ENCODE results near the gene TMEM151A. TPM values are rescaled to one million over a fixed set of nuclear protein-coding genes. Genes with fewer than 3 reads are reported as not detected.

Gene TMEM151A
- total RNA-seq, 2 donors from 2014 or later = 0.14 to 0.18 TPM

DNA sequence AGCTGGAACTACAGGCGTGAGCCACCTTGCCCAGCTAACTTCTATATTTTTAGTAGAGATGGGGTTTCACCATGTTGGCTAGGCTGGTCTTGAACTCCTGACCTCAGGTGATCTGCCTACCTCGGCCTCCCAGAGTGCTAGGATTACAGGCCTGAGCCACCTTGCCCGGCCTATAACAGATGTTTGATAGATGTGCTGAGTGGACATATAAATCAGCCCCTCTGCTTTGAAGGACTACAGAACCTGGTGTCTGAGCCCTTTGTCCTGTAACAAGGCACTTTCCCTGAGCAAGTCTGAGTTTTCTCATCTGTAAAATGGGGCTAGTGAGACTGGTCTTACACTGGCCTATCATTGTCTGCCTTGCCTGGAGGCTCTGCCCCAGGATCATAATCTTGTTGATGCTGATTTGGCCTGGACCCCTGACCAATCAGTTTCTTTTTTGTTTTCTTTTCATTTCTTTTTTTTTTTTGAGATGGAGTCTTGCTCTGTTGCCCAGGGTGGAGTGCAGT is 37.5 kb downstream of the TMEM151A start:
- ATAC-seq = no peak
- intact Hi-C loops (cut with DNase I, micrococcal nuclease) = no loop called here
- no peak for DNase-seq

DNA sequence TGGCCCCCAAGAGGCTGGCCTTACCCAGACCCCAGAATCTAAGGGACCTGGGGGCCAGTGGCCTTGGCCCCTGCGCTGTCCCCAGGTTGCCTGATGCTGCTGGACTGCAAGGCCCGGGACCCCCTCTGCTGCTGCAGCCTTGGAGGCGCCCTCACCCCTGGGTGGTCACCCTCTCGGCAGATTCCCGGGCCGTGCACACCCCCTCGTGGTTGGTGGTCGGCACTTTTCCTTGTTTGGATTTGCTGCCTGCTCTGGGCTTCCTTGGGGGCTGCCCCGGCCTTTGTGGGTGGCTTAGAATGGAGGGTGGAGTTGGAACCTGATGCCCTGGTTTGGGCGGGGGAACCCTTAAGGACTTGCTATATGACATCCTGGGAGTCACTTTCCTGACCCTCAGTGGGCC is 39.2 kb downstream of the TMEM151A start:
- intact Hi-C loops (cut with DNase I, micrococcal nuclease) = no loop called here
- no peak for ATAC-seq
- no peak for DNase-seq

DNA sequence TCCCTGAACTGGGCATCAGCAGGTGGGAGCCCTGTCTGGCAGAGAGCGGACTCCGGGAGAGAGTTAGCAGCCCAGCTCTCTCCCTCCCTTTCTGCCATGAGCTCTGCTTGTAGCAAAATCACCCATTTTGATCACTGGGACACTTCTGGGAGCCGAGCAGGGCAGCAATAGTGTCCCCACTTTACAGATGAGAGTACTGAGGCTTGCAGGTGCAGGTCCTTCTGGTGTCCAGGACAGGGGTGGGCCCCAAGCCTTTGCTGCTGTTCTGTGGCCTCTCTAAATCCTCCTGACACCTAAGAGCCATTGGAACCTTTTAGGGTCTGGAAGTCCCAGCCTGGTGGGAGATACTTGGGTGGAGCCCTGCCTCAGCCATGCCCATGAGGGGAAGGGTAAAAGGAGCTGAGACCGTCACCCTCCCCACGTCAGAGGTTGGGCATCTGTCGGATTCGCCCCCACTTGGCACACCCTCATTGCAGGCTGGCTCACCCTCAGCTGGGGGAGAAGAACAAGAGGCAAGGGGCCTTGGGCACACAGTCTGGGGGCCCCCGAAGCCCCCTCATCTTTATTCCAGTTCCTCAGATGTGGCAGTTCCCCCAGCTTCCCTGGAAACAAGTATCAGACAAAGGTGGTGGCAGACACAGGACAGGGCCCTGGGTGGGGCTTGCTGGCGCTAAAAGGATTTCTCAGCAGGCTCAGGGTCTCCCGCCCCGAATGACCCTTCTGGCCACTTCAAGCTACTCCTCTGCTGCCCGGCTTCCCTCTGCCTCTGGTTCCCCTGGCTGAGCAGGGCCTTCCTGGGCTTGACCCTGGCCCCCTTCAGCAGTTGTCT is 40.1 kb downstream of the TMEM151A start:
- ATAC-seq (no peak), DNase-seq (no peak)
- intact Hi-C loops (cut with DNase I, micrococcal nuclease) = no loop called here

DNA sequence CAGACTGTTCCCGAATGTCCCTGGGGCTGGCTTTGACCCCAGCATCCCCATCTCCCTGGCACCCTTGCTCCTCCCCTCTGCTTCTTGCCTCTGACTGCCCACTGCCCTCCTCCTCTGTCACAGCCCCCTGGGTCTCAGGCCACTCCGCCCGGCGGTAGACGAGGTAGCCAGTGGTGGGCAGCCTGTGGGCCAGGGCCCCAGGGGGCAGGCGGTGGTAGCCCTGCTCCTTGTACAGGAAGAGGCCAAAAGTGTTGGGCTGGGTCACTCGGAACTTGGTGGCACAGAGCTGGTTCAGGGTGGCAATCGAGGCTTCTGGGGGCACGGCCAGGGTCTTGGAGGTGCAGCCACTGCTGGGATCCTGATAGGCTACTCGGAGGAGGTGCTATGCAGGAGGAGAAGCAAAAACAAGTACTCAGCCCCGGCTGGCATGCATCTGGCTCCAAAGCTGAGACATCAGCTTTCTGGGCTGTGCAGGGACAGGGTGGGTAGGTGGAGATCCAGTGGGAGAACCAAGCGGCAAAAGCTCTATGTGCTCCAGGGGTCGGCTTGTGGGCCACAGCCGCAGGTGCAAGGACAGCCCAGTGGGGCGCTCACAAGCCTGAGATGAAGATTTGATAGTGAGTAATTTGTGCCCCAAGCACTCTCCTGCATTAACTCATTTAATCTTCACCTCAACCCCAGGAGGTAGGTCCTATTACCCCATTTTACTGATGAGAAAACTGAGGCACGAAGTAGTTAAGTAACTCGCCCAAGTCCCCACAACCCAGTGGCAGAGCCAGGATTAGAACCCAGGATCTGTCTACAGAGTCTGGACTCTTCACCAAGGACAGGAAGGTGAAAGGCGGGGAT is 40.9 kb downstream of the TMEM151A start:
- intact Hi-C loops (cut with DNase I, micrococcal nuclease) = no loop called here
- DNase-seq = no peak
- no peak for ATAC-seq

- ATAC-seq = no peak
- intact Hi-C loops (cut with DNase I, micrococcal nuclease) = no loop called here
- DNase-seq = no peak
Measured at GRCh38 chr11:66333220-66333877, 41.7 kb downstream of the TMEM151A start.

DNA sequence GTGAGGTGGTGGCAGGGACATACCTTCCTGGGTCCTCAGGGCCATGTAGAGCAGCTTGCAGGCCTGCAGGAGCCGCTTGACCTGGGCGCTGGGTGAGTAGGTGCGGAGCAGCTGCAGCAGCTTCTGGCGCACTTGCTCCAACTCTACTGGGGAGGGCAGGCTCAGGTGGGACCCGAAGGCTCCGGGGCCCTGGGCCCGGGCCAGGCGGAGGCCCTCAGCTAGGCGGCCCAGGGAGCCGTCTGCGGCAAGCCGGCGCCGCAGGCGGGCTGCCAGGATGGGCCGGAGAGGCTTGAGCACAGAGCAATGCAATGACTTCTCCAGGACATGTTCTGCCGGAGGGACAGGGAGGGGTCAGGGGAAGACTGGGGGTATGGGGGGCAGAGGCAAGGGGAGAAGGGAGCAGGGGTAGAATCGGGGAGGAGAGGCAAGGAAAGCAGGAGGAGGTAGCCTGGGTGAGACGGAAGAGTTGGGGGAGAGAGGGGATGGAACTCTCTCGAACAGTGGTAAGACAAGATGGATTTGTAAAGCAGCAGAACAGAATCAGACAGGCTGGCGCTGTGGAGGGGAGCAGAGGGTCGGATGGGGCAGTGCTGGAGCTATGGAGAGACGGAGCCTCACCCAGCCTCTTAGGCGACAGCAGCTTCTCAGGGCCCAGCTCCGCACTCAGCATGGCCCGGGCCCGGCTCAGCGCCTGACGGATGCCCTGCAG is 42.4 kb downstream of the TMEM151A start:
- intact Hi-C loops (cut with DNase I, micrococcal nuclease) = no loop called here
- DNase-seq = no peak

GRCh38 chr11:66334605-66335442 is 43.1 kb downstream of the TMEM151A start:
- DNase-seq (no peak), ATAC-seq (no peak)
- intact Hi-C loops (cut with DNase I, micrococcal nuclease) = no loop called here

More for the DNA sequence above, 42.4 kb downstream of the TMEM151A start:
- no peak for ATAC-seq

DNA sequence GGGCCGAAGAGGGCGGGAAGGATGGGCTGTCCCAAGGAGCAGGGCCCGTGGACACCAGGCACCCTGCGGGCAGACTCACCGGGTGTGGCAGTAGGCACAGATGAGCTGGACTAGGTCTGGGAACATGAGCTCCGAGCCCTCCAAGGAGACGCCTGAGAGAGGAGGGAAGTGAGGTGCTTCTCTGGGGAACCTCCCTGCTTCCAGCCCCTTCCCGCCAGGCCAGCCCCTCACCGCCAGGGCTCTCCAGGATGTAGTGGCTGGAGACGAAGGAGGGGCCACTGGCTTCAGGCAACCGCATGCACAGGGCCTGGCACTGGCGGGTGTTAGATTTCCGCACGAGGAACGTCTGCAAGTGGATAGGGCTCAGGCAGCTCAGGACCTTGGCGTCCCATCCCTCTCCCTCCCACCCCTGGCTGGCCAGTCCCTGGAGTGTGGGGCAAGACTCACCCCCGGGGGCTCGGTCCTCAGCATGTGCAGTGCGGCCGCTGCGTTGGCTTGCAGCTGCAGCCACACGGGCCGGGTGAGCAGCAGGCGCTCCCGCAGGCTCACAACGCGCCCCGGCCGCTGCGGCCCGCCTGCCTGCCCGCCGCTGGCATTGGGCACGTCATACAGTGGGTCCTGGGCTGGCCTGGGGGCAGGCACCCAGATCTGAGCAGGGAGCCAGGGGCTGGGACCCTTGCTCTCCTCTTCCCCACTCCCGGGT is 44.0 kb downstream of the TMEM151A start:
- ATAC-seq = peak; percentile 60
- peak in 1 of 2 donors; percentile 38 for DNase-seq
- intact Hi-C loops (cut with DNase I, micrococcal nuclease) = no loop called here

GRCh38 chr11:66336234-66337102 is 44.8 kb downstream of the TMEM151A start, which contains the start of gene RIN1:
RIN1 (minus strand) TSS chr11:66336434; CDS start chr11:66336402, 32 bp downstream.
- intact Hi-C loops (cut with DNase I, micrococcal nuclease) = no loop called here
- ATAC-seq = peak; percentile 91
- peak; percentile 66 to 79 for DNase-seq

DNA sequence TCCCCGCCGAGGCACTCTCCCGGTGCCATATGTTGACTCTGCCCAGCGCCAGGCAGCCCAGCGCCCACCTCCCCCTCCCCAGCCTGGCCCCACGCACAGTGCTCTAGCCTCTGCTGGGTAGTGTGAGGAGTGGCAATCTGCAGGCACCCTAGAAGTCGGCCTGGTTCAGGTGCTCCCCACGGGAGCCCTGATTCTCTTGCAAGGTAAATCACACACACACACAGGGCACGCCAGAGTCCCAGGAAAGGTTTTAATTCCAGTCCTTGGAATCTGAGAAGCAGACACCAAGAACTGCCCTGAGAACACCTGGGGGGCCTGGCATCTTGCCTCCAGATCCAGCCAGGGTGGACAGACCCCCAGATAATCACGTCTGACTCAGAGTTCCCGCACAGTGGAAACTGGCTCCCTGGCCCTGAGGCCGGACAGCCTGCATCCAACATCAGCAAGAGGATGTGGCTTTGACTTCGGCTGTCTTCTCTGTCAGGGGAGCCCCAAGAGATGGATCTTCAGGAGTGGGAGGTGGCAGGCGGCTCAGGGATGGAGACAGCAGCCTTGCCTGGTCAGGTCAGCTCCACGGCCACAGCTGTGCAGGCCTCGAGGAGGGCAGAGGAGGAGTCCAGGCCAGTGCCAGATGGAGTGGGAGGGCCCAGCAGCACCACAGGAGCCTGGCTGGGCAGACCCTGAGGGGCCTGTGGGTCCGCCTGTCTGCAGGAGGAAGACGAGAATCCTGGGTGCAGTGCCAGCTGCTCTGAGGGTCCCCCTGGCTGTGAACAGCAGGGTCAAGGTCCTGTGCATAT is 45.6 kb downstream of the TMEM151A start:
- intact Hi-C loops (cut with DNase I, micrococcal nuclease) = no loop called here
- DNase-seq = no peak
- ATAC-seq = no peak

DNA sequence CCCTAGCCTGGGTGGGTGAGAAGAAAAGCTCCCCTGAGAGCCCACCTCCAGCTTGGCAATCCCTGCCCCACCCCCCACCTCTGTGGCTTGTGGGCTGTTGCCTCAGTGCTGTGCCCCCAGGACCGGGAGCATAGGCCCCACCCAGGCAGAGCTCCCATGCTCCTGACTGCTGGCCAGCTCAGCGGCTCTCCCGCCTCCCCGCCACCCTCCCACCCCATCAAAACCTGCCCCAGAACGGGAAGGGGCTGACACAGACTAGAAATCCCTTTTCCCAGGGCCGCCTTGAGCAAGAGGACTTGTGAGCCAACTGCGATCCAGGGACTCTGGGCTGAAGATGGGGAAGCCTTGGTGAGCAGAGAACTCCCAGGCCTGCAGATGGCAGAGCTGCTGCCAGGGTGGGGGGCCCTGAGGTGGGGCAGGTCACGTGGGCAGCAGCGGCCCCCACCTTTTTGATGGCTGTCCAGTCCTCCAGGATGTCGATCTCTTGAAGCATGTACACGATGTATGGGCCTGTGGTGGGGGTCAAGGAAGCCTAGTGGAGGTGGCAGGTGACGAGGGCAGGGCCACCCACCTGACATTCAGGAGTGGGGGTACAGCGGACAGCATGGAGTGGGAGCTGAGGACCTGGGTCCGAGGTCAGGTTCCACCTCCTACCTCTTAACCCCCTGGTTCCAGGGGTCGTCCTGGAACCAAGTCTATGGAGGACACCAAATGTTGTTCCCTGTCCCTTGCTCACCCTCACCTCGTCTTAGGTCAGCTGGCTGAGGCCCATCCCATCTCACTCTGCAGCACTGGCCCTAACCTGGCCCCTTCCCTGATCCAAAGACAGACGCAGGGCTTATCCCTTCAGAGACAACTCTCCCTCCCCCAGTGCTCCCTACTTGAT is 46.8 kb downstream of the TMEM151A start:
- intact Hi-C loops (cut with DNase I, micrococcal nuclease) = no loop called here
- DNase-seq = no peak
- ATAC-seq = no peak

- ATAC-seq = no peak
- DNase-seq = no peak
- intact Hi-C loops (cut with DNase I, micrococcal nuclease) = no loop called here
Measured at GRCh38 chr11:66339162-66339675, 47.5 kb downstream of the TMEM151A start.

- intact Hi-C loops (cut with DNase I, micrococcal nuclease) = no loop called here
- no peak for ATAC-seq
- no peak for DNase-seq
Measured at GRCh38 chr11:66339686-66340483, 48.2 kb downstream of the TMEM151A start.

All from left colon (tissue), 2 donors.